MM.1S (cell line): Measurements from ENCODE around the gene GTF3C2.

Experiments used
- DNase-seq: peaks from one replicate; pipeline ENCODE4 v3.0.0-alpha.2; 2015
- H2AFZ ChIP-seq: fragments of 300-600 bp; sonication (generic); 2 replicates; pipeline ENCODE4 v1.6.0; 2016; ENCODE audit warnings: antibody characterized with exemption, low read length
- H3F3A ChIP-seq: fragments of 300-600 bp; sonication (generic); 2 replicates; pipeline ENCODE4 v1.6.1; 2016; ENCODE audit warnings: mild to moderate bottlenecking, antibody characterized with exemption, low read length, moderate library complexity, mixed read lengths; ENCODE audit not compliant: insufficient read depth
- H3K27ac ChIP-seq: fragments of 300-600 bp; sonication (generic); 2 replicates; pipeline ENCODE4 v1.5.1; 2016; ENCODE audit warnings: mild to moderate bottlenecking, low read length
- H3K27me3 ChIP-seq: fragments of 300-600 bp; sonication (generic); replicated peaks from 2 replicates; pipeline ENCODE4 v1.6.0; 2016; ENCODE audit warnings: low read length; ENCODE audit not compliant: insufficient read depth
- H3K36me3 ChIP-seq: fragments of 300-600 bp; sonication (generic); replicated peaks from 2 replicates; pipeline ENCODE4 v1.6.1; 2016; ENCODE audit warnings: mild to moderate bottlenecking, low read length, mixed read lengths; ENCODE audit not compliant: insufficient read depth
- H3K4me1 ChIP-seq: fragments of 300-600 bp; sonication (generic); 2 replicates; pipeline ENCODE4 v1.6.1; 2016; ENCODE audit warnings: low read length, mixed read lengths
- H3K4me2 ChIP-seq: fragments of 300-600 bp; sonication (generic); 2 replicates; pipeline ENCODE4 v1.6.0; 2016; ENCODE audit warnings: low read depth, low read length
- H3K4me3 ChIP-seq: fragments of 300-600 bp; sonication (generic); 2 replicates; pipeline ENCODE4 v1.5.1; 2016; ENCODE audit warnings: low read length, mixed read lengths
- H3K79me2 ChIP-seq: fragments of 300-600 bp; sonication (generic); 2 replicates; pipeline ENCODE4 v1.6.1; 2016; ENCODE audit warnings: mixed run types, low read length, mixed read lengths
- H3K9ac ChIP-seq: fragments of 300-600 bp; sonication (generic); 2 replicates; pipeline ENCODE4 v1.6.1; 2016; ENCODE audit warnings: low read length, mixed read lengths
- H3K9me2 ChIP-seq: fragments of 300-600 bp; sonication (generic); replicated peaks from 2 replicates; pipeline ENCODE4 v1.6.1; 2016; ENCODE audit warnings: mild to moderate bottlenecking, low read length, mixed read lengths; ENCODE audit not compliant: insufficient read depth
- H3K9me3 ChIP-seq: fragments of 300-600 bp; sonication (generic); replicated peaks from 2 replicates; pipeline ENCODE4 v1.6.1; 2016; ENCODE audit warnings: mild to moderate bottlenecking, low read length, mixed read lengths; ENCODE audit not compliant: insufficient read depth
- H4K20me1 ChIP-seq: fragments of 300-600 bp; sonication (generic); 2 replicates; pipeline ENCODE4 v1.6.1; 2016; ENCODE audit warnings: mild to moderate bottlenecking, low read length, moderate library complexity, mixed read lengths; ENCODE audit not compliant: insufficient read depth
- EZH2 ChIP-seq: fragments of 300-600 bp; sonication (generic); optimal IDR thresholded peaks from 2 replicates; pipeline ENCODE3; 2017; ENCODE audit warnings: low read depth, mild to moderate bottlenecking, antibody characterized with exemption, low read length, mixed read lengths
- EZH2phosphoT487 ChIP-seq: fragments of 300-600 bp; sonication (generic); IDR thresholded peaks from 2 replicates; pipeline ENCODE4 v1.6.1; 2018; ENCODE audit warnings: antibody characterized with exemption, low read length
- TF ChIP-seq, protein P1 (sequence below): fragments of 300-600 bp; sonication (generic); IDR thresholded peaks from 2 replicates; pipeline ENCODE4 v1.5.1; 2016; ENCODE audit warnings: antibody characterized with exemption, low read length, mixed read lengths

The GTF3C2 gene

DNA sequence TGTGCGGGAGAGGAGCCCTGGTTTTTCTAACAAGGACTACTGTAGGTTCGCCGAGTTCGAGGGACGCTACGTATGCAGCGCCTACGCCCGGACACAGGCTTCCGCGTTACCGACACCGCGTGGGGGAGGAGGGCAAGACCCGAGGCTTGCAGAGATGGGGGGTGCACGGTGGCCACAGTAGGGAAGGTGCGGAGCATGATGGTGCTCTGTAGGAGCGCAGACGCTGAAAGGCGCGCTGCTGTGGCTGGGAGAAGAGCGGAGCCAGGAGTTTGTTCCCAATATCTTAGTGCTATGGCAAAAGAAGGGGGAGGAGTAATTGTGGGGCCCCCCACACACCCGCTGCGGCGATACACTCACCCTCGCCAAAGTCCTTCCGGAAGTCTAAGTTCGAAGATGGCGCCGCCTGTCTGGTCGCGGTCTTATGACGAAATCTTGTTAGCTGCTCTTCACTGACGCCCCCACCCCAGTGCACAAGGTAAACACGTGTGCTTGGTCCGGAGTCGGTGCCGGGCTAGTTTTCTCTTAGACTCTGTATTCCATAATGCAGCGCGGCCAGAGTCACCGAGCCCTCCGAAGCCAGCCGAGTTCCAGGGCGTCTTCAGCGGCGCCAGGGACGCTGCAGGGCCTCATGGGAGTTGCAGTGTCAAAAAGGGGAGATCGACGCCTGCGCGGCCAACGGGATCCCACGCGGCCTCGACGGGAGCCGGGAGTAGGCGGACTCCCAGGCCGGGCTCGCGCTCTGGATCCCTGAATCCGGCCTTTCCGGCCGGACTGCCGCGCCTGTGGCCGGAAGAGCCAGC lies at the start of gene GTF3C2:
Gene GTF3C2, minus strand, starts transcription at position 383 of the 800 bp plus-strand sequence. CDS start 13,210 bp downstream, outside the sequence.
- TF ChIP-seq, protein P1, sequence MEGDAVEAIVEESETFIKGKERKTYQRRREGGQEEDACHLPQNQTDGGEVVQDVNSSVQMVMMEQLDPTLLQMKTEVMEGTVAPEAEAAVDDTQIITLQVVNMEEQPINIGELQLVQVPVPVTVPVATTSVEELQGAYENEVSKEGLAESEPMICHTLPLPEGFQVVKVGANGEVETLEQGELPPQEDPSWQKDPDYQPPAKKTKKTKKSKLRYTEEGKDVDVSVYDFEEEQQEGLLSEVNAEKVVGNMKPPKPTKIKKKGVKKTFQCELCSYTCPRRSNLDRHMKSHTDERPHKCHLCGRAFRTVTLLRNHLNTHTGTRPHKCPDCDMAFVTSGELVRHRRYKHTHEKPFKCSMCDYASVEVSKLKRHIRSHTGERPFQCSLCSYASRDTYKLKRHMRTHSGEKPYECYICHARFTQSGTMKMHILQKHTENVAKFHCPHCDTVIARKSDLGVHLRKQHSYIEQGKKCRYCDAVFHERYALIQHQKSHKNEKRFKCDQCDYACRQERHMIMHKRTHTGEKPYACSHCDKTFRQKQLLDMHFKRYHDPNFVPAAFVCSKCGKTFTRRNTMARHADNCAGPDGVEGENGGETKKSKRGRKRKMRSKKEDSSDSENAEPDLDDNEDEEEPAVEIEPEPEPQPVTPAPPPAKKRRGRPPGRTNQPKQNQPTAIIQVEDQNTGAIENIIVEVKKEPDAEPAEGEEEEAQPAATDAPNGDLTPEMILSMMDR, result no peak
- TF ChIP-seq EZH2phosphoT487 (no peak), EZH2 (no peak)
- H3K79me2 ChIP-seq, result peaks cover 69% of the 10 kb centered on the region
- H3K4me2 ChIP-seq, result peak within 1 kb of the TSS; percentile 93
- peaks cover 13% of the 10 kb centered on the region for H3F3A ChIP-seq
- peaks cover 7% of the 10 kb centered on the region for H3K4me1 ChIP-seq
- peak within 1 kb of the TSS; percentile 90 for H3K9ac ChIP-seq
- peak within 1 kb of the TSS; percentile 97 for H3K27ac ChIP-seq
- H2AFZ ChIP-seq, result peak within 1 kb of the TSS; percentile 86
- no peaks in the 10 kb centered on the region for H3K27me3 ChIP-seq
- no peaks in the 10 kb centered on the region for H4K20me1 ChIP-seq
- peak within 1 kb of the TSS; percentile 95 for H3K4me3 ChIP-seq
- DNase-seq, result peak; percentile 95
- no peaks in the 10 kb centered on the region for H3K9me3 ChIP-seq
- no peaks in the 10 kb centered on the region for H3K9me2 ChIP-seq
- no peaks in the 10 kb centered on the region for H3K36me3 ChIP-seq

GRCh38 chr2:27400348-27401135 lies 44.0 kb upstream of the GTF3C2 start:
- Histone ChIP-seq H3K27ac (no peak overlapping the region), H3K79me2 (peaks cover 98% of the 10 kb centered on the region), H3K9me3 (no peaks in the 10 kb centered on the region), H3K4me1 (no peaks in the 10 kb centered on the region), H3K9me2 (no peaks in the 10 kb centered on the region), H3K4me3 (no peak overlapping the region), H3K27me3 (no peaks in the 10 kb centered on the region), H3K9ac (no peak overlapping the region), H2AFZ (no peak overlapping the region), H3K4me2 (no peak overlapping the region), H3K36me3 (peaks cover 2% of the 10 kb centered on the region; the same call in 1 of the 2 replicates), H3F3A (no peaks in the 10 kb centered on the region), H4K20me1 (peaks cover 33% of the 10 kb centered on the region)
- TF ChIP-seq, protein P1, result no peak
- TF ChIP-seq EZH2phosphoT487 (no peak), EZH2 (no peak)
- DNase-seq, result no peak

DNA sequence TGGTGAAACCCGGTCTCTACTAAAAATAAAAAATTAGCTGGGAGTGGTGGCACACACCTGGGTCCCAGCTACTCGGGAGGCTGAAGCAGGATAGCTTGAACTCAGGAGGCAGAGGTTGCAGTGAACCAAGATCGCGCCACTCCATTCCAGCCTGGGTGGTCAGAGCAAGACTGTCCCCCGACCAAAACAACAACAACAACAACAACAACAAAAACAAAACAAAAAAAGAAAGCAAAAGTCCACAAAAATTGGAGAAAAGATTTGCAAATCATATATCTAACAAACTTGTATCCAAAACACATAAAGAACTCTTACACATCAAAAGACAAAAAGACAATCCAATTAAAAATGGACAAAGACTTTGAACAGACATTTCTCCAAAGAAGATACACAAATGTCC lies 42.4 kb upstream of the GTF3C2 start:
- H3K27me3 ChIP-seq, result no peaks in the 10 kb centered on the region
- TF ChIP-seq, protein P1, result no peak
- TF ChIP-seq EZH2phosphoT487 (no peak), EZH2 (no peak)
- H3K9me3 ChIP-seq, result no peaks in the 10 kb centered on the region
- H3K27ac ChIP-seq, result no peak overlapping the region
- no peaks in the 10 kb centered on the region for H3K9me2 ChIP-seq
- peaks cover 2% of the 10 kb centered on the region; the same call in 1 of the 2 replicates for H3K36me3 ChIP-seq
- no peak overlapping the region for H3K4me2 ChIP-seq
- H2AFZ ChIP-seq, result no peak overlapping the region
- peaks cover 98% of the 10 kb centered on the region for H3K79me2 ChIP-seq
- peaks cover 31% of the 10 kb centered on the region for H4K20me1 ChIP-seq
- no peaks in the 10 kb centered on the region for H3F3A ChIP-seq
- no peak overlapping the region for H3K4me3 ChIP-seq
- DNase-seq, result no peak
- H3K4me1 ChIP-seq, result no peaks in the 10 kb centered on the region
- no peak overlapping the region for H3K9ac ChIP-seq
